ENCODE measurements around the gene PLA2G6.

PLA2G6 gene, protein sequence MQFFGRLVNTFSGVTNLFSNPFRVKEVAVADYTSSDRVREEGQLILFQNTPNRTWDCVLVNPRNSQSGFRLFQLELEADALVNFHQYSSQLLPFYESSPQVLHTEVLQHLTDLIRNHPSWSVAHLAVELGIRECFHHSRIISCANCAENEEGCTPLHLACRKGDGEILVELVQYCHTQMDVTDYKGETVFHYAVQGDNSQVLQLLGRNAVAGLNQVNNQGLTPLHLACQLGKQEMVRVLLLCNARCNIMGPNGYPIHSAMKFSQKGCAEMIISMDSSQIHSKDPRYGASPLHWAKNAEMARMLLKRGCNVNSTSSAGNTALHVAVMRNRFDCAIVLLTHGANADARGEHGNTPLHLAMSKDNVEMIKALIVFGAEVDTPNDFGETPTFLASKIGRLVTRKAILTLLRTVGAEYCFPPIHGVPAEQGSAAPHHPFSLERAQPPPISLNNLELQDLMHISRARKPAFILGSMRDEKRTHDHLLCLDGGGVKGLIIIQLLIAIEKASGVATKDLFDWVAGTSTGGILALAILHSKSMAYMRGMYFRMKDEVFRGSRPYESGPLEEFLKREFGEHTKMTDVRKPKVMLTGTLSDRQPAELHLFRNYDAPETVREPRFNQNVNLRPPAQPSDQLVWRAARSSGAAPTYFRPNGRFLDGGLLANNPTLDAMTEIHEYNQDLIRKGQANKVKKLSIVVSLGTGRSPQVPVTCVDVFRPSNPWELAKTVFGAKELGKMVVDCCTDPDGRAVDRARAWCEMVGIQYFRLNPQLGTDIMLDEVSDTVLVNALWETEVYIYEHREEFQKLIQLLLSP

DNA sequence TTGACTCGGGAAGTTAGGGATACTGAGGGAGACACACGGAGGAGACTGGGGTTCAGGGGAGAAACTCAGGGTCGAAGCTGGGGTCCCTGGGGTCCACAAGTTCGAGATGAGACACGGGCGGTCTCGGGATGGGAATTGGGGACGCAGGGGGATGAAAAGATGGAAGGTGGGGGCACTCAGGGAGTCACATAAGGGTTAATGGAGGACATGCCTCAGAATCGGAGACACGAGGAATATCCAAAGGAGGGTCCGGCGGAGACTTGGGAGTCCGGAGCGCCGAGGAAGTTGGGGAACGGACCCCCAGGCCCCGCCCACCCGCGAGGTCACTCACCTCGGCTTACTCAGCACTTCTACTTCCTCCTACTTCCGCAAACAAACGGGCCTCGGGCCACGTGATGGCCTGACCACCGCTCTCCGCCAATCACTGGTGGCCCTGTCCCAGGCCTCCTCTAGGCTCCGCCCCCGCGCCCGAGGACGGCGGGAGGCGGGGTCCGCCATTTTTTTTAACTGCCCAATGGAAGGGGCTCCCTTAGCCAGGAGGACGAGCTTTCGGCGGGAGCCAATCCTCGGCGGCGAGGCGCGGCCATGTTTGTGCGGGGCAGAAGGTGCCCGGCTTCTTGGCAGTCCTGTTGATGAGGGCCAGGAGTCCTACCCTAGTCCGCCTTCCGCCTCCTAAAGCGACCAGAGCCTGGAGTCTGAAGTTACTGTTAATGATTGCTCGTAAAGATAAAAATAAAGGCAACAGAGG is at the start of gene PLA2G6:
Gene PLA2G6, minus strand, starts transcription at position 378 of the 748 bp plus-strand sequence. CDS start 12,404 bp downstream, outside the sequence.
- peak; percentile 97 for DNase-seq (ENCODE audit: low read depth, low spot score)

DNA sequence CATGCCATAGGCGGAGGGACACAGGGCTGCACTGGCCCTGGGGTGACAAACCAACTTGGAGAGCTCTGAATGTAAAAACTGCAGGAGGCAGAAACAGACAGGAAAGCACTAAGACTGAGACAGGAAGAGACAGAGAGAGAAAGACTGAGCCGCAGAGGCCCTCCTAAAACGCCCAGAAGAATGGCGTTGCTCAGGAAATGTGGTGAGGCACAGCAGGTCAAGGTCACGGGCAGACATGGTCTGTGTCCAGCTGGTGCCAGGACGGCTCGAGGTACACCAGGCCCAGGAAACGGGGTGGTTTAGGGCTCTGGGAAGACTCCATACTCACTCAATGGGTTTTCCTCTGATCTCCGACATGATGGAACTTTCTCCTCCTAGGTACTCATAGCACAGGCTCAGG is 49.3 kb upstream of the PLA2G6 start:
- DNase-seq (ENCODE audit: low read depth, low spot score), result no peak

DNA sequence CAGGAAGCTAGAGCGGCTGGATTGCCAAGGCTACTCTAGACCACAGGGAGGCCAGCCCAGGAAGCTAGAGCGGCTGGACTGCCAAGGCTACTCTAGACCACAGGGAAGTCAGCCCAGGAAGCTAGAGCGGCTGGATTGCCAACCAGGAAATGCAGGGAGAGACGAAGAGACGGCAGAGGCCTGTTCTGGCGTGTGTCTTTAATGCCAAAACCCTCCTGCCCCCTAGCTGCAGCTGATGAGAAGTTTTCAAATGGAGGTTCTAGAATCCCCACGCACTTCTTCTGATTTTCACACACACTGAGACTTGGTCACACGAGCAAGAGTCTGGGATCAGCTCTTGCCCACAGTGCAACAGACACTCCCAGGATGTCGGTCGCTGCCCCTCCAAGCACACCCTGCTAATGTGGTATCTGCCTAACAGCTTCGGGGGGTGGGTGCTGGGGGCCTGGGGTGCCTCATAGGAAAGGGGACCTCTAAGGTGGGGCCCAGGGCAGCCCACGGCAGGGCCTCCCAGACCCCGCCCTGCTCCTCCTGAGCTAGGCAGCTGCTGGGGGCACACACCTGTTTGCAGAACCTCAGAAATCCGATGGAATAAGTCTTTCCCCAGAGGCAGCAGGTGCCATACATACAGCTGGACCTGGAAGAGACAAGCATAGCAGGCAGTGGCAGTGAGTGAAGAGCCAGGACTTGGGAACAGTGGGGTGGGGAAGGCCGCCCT is 48.6 kb upstream of the PLA2G6 start:
- no peak for DNase-seq (ENCODE audit: low read depth, low spot score)

DNA sequence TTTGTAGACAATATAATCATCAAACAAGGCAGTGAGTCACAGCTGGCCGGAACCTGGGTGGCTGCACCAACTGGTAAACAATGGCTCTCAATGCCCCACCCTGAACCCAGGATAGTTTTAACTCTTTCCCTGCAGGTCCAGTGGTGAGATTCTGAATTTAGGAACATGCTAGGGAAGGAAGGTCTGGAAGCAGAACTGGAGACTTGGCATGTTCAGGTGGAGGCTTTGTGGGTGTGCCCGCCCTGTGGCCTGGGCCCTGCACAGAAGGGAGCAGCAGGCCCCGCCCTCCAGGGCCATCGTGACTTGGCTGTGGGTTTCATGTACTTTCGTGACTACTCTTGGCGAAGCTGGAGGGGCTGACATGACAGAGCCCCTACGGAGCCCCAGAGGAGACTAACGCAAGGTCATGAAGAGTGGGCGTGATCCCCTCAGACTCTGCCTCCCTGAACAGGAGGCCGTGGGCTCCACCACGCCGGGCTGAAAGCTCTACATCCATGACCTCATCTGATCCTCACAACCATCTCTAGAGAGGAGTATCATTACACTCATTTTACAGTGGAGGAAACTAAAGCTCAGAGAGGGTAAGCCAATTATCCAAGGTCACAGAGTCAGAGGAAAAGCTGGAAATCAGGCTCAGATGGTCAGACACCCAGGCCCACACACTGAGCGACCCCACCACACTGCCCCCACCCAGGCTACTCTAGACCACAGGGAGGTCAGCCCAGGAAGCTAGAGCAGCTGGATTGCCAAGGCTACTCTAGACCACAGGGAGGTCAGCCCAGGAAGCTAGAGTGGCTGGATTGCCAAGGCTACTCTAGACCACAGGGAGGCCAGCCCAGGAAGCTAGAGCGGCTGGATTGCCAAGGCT is 47.5 kb upstream of the PLA2G6 start:
- no peak for DNase-seq (ENCODE audit: low read depth, low spot score)

DNA sequence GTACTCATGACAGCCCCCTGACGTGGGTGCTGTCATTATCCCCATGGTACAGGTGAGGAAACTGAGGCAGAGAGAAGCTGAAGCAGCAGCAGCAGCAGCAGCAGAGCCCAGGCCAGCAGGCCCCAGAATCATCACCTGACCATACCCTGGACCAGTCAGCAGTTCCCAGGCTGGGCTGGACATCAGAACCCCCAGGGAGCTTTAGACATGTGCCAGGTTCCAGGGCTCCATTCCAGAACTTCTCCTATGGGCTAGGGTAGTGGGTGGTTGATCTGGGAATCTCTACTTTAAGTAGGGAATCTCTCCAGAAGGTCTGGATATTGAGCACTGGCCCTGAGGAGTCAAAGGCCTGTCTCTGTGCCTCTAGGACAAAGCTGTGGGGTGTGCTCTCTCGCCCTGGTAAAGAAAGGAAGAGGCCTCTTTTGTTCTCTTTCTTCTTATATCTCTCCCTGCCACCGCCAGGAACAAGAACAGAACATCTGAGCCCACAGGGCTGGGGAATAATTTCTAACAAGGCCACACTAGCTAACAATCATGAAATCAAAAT is 46.8 kb upstream of the PLA2G6 start:
- no peak for DNase-seq (ENCODE audit: low read depth, low spot score)

DNA sequence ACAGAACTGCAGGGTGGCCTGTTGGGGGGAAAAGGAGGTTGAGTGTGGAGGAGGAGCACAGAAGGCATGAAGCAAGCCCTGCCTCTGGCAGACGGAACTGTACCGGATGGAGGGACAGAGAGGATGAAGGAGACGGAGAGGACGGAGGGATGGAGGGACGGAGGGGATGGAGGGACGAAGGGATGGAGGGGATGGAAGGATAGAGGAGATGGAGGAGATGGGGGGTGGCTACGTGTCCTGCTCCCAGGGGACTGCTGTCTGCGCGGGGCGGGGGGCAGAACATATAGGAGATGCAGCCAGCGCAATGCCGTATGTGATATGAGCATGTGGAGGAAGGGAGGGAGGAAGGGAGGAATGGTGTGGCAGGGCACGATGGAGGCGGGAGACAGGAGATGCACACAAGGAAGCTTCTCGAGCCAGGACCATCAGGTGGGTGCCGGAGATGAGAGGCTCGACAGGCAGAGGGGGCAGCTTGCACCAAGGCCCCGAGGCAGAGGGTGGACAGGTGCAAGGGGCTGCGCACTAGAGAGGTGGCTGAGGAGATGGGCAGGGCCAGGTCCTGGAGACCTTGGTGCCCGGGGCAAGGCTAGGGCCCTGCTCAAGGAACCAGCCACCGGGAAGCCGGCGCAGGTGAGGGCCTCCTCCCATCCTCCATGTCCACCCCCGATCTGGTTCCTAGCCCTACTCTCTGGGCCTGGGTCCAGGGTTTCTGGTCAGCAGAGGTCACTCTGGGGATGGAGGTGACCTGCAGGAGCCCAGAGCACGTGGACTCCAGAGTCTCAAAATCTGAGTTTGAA is 45.4 kb upstream of the PLA2G6 start:
- DNase-seq (ENCODE audit: low read depth, low spot score), result no peak

DNA sequence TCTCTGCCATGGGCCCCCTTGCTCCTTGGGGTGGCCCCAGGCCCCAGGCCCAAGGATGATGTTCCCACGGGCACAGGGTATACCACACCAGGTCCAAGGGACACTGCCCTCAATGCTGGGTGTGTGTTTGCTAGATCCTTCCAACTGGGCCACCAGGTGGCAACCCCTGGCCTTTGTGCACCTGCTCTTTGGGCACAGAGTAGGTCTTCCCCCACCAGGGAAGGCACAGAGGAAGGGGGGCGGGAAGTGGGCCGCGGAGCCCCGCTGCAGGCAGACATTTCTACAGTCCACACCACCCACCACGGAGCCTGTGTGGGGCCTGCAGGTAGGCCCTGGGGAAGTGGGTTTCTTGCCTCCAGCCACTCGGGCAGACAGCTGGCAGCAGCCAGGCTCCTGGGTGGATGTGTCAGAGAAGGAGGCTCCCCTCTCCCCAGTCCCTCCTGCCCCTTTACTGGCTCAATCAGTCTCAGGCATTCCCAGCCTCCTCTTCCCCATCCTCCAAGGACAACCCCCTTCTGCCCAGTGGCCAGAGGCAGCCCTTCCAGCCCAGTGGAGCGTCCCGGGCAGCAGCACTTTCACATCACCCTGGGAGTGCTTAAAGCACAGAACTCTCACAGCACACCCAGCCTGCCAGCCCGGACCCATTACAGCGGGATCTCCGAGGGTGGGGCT is 41.8 kb upstream of the PLA2G6 start:
- no peak for DNase-seq (ENCODE audit: low read depth, low spot score)

DNA sequence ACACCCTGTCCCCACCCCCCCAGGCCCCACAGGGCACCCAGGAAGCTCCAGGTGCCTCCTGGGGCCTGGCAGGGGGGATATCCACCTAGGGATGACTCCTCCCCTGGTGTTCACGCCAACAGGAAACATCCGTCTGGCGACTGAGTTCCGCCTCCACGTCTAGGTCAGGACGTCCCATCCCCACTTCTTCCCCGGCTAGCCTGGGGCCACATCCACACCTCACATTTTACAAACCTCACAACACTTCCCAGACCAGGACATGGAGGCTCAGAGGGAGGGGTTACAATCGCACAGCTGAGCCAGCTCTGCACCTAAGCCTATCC is 41.1 kb upstream of the PLA2G6 start:
- no peak for DNase-seq (ENCODE audit: low read depth, low spot score)

DNA sequence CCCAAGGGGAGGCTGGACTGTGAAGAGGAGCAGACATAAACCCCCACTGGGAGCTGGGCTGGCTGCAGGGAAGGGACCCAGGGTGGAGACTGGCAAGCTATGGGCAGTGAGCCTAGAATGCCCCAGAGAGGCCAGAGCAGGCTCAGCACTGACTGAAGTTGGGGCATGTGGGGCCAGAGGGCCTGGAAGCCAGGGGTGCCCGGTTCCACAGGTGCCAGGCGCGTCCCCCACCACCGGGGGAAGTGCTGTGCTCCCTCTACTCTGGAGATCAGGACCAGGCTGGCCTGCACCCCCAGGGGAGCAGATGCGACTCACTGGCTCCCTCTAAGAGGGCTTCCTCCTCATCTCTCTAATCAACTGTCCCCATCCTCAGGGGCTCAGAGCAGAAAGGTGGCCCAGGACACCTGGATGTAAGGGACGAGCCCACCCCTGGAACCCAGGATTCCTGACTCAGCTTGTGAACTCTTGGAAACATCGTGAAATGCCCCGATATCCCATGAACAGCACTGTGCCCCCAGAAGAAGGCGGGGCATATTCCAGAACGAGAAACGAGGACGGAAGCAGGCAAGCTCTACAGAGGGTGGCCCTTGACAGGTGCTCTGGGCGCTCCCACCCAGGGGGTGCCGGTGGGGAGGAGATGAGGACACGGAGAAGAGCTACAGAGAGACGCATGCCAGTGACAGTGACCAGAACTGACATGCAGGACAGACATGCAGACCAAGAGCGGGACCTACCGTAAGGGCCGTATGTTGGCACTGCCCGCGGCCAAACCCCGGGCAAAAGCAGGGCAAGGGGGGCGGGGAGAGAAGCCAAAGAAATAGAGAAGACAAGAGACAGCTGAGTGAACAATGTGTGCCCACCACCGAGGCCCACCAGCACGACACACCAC is 40.5 kb upstream of the PLA2G6 start:
- no peak for DNase-seq (ENCODE audit: low read depth, low spot score)

DNA sequence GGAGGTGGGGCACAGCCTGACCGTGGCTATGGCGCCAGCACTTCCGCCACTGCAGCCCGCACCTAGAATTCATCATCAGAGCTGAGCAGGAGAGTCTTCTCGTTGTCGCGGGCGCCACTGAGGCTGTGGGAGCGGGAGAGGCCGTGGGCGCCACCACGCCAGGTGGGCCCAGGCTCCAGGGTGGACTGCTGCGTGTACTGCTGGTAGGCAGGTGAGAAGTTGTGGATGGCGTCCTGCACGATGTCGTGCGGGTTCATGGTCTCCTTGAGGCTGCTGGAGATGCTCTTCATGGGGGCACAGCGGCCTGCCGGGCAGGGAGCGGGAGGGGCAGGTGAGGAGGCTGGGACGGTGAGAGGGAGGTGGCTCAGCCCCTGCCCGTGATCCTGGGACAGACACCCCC is 39.8 kb upstream of the PLA2G6 start:
- DNase-seq (ENCODE audit: low read depth, low spot score), result no peak

DNA sequence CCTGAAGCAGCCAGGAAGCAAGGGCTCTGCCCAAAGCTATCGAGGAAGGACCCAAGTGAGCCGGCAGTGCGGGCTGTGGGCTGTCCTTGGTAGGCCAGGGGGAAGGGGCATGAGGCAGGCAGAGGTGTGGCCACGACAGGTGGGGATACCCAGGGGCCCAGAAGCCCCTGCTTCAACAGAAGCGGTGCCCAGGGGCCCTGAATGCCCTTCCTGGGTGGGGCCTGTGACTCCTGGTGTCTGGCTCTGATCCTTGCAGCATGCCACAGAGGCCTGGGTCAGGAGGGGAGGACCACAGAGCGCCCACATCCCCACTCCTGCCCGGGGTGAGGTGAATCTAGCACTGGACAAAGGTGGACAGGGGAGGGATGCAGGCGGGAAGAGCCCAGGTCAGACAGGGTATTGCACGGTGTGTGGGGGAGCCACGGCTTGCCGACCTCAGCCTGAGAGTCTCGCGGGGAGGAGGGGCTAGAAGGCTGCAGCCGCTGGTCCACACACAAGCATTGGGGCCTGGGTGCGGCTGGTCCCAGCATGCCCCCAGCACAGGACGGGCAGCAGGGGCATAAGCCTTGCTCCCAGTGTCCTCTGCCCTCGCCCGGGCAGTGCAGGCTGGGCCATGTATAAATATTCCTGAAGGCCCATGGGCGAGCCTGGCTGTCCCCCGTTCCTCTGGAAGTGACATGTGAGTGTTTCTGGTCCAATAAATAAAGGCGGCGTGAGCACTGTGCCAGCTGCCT is 39.2 kb upstream of the PLA2G6 start:
- no peak for DNase-seq (ENCODE audit: low read depth, low spot score)

DNA sequence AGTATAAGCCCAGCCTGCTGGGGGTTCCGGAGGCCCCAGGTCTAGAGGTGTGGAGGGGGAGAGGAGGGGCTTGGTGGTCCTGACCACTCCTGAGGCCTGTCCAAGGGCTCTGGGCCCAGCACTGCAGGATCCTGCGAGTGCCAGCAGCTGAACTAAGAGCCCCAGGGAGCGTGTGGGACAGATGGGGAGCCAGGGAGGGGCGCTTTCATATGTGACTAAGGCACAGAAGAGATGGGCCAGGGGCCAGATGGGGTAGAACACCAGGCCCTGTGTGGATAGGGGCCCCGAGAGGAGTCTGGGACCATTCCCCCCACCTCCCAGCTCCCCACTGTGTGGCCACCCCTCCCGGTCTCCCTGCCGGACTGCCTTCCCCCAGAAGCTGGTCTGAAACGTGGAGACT is 38.5 kb upstream of the PLA2G6 start:
- no peak for DNase-seq (ENCODE audit: low read depth, low spot score)

DNA sequence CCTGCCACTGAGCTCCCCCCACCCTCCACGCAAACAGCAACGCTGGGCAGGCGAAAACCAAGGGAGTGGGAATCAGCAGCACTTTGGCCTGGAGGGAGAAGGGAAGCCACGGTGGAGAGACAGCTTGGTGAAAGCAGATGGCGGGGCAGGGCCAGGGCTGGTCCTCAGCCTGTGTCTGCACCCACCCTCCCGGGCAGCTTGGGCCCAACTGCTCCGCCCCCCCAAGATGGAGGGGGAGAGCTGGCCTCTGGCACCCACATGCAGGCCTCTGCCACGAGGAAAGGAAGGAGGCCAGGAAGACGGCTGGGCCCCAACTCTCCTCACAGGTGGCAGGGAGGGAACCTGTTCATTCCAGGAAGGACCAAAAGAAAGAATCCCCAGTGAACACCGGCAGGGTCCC is 38.0 kb upstream of the PLA2G6 start:
- no peak for DNase-seq (ENCODE audit: low read depth, low spot score)

DNA sequence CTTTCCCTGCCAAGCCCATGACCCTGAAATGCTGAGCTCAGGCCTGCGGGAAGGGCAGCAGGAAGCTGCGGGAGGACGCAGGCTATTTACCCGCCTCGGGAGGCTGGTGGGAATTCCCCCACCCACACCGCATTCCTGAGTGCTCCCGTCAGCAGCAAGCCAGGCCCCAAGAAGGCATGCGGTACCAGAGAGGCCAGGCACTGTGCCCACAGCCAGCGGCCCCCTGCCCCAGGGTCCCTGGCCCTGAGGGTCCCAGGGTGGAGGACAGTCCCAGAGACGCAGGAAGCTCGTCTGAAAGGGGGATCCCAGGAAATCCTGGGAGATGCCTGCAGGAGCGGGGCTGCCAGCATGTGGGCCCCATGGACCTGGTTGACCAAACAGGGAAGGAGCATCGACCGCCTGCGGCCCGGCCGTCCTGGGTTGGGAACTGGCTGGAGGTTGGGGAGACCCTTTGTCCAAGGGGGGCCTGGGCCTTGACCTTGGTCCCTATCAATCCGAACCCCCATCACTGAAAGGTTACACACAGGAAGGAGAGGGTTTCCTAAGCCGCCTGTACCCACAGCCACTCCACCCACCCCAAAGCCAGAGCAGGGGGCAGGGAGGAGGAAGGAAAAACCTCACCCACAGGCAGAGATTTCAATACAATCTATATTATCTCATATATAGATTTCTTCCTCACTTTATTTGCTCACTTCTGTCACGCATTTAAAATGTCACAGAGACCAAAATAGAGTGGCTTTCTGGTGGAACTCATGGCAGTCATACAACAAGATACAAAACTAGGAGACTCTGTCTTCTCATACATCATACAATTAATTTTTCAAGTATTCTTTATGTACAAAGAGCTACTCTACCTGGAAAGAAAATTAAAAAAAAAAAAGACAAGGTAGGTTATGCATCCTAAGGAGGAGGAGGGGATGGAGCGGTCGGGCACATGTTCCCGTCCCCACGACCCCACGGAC is 37.3 kb upstream of the PLA2G6 start:
- peak; percentile 77 for DNase-seq (ENCODE audit: low read depth, low spot score)

DNA sequence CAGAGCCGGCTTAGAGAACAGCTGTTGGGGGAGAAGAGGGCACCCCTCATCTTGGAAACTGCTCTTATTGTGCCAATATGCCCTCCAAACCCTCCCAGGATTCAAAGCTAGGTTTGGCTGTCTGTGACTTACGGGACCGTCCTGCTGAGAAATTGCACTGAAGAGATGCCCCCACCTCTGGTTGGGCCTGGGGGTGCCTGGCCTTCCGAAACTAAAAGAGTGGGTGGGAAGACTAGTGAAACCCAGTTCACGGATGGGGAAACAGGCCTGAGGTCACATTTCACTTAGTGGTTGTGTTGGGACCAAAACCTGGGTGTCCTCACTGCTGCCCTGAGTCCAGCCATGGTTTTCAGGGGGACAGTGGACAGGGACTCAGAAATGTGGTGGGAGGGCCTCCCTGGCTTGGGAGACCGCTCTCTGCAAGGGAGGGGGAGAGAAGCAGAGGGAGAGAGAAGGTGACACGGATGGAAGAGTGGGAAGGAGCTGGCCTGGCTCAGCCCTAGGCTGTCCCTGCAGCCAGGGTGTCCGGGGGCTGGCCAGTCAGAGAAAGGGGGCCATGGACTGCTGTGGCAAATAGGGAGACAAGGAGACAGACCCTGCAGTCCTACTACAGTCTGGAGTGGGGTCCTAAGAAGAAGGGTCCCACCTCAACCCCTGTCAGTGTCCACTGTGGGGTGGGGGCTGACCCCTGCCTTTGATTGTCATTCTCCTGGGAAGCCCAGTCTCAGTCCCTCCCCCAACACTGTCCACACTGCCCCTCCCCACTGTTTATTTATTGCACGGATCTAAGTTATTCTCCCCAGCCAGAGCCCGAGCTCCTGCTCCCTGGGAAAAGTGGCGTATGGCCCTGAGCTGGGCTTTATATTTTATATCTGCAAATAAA is 33.8 kb upstream of the PLA2G6 start:
- no peak for DNase-seq (ENCODE audit: low read depth, low spot score)

All from smooth muscle cell of the brain vasculature (primary cell).